Sigmoid colon (tissue), 7 donors: ENCODE results near the gene RPL18A. TPM values are rescaled to one million over a fixed set of nuclear protein-coding genes. Genes with fewer than 3 reads are reported as not detected.
A peak's percentile ranks its signal among the peaks of the same experiment; 100 is the strongest.

Experiments
- DNase-seq: peaks from one replicate; pipeline ENCODE4 v3.0.0-alpha.2; 2019
- H3K27ac ChIP-seq, 4 donors: fragments of 200-600 bp; sonication (generic); one replicate each; pipeline ENCODE4 v1.5.1; 2016 to 2019; ENCODE audit warnings: mild to moderate bottlenecking in 1 of 4
- H3K27me3 ChIP-seq, 3 donors: fragments of 200-600 bp; sonication (generic); one replicate each; pipeline ENCODE4 v1.5.1; 2019; ENCODE audit warnings: mild to moderate bottlenecking in 1 of 3
- H3K36me3 ChIP-seq, 4 donors: fragments of 200-600 bp; sonication (generic); one replicate each; pipeline ENCODE4 v1.5.1; 2016 to 2019
- H3K4me1 ChIP-seq, 4 donors: fragments of 200-600 bp; sonication (generic); one replicate each; pipeline ENCODE4 v1.5.1; 2017 to 2019
- H3K4me3 ChIP-seq, 4 donors: fragments of 200-600 bp; sonication (generic); one replicate each; pipeline ENCODE4 v1.5.1; 2017 to 2019; ENCODE audit warnings: mild to moderate bottlenecking in 2 of 4, moderate library complexity in 1 of 4
- H3K9me3 ChIP-seq, 4 donors: fragments of 200-600 bp in 3 of 4; sonication (generic) in 3 of 4; one replicate each; pipeline versions ENCODE4 v1.5.1 to v1.6.1; 2013 to 2019
- EP300 ChIP-seq, 4 donors: sonication (generic); formaldehyde crosslinking; IDR thresholded peaks; one replicate each; pipeline ENCODE4 v1.6.1; 2017; ENCODE audit warnings: antibody characterized with exemption in 4 of 4
- POLR2A ChIP-seq, 2 donors: fragments of 450-650 bp; IDR thresholded peaks; one replicate each; pipeline ENCODE4 v1.6.1; 2016; ENCODE audit warnings: antibody characterized with exemption in 2 of 2, mild to moderate bottlenecking in 2 of 2, moderate library complexity in 2 of 2
- POLR2AphosphoS5 ChIP-seq, 4 donors: sonication (generic); formaldehyde crosslinking; IDR thresholded peaks; one replicate each; pipeline ENCODE4 v1.6.1; 2017; ENCODE audit warnings: antibody characterized with exemption in 4 of 4
- WGBS, 2 donors: extraction: QIAGEN DNeasy Blood & Tissue Kit; methylation state at CpG; one replicate each; pipeline ENCODE4 v1.1.7; 2013; 5-methylcytosine and 5-hydroxymethylcytosine counted together
- intact Hi-C: fragments of 100-400 bp; cut with DNase I; formaldehyde crosslinking; loops from one replicate; pipeline ENCODE4 v1.15.1; 2023
- polyA plus RNA-seq, 3 donors: library from polyadenylated mRNA; stranded (reverse); fragments of 200-250 nt; gene quantifications; one replicate each; pipeline ENCODE4 v1.2.3, GENCODE V29; 2013
- total RNA-seq, 4 donors: library from RNA; depleted of rRNA; stranded (reverse); fragments of >200 nt; gene quantifications; one replicate each; pipeline ENCODE4 v1.1.0, GENCODE V29; 2016
- TF ChIP-seq, protein P1 (sequence below), 4 experiments: fragments of 450-650 bp in 3 of 4; fragments of 200-600 bp in 1 of 4; IDR thresholded peaks; one replicate each; pipeline ENCODE4 v1.5.1; 2016 to 2019; ENCODE audit warnings: antibody characterized with exemption in 4 of 4, mild to moderate bottlenecking in 3 of 4, moderate library complexity in 2 of 4
- donor health status: healthy with polysubstance abuse.
- donor health status: Bipolar disorder and iron deficiency.
- donor health status: healthy.

RPL18A gene
- total RNA-seq (1,000 to 10,000 TPM; 1,686 to 2,372 (median 2,021) TPM), polyA plus RNA-seq (1,000 to 10,000 TPM; 3,119 to 3,945 (median 3,295) TPM)

GRCh38 chr19:17859533-17860330 lies at the start of gene RPL18A:
Gene RPL18A, plus strand, starts transcription at chr19:17859910. Its CDS starts 47 bp downstream, at chr19:17859957.
- H3K9me3 ChIP-seq, result no peaks in the 10 kb centered on the region
- H3K4me3 ChIP-seq, result peak within 1 kb of the TSS; percentile 67 to 97 (median 92)
- DNase-seq, result peak; percentile 99
- H3K27ac ChIP-seq, result peak within 1 kb of the TSS; percentile 87 to 95 (median 91)
- TF ChIP-seq POLR2A (IDR thresholded peaks at IDR 0.05) (peak; percentile 93), EP300 (IDR thresholded peaks at IDR 0.05) (no peak), POLR2AphosphoS5 (IDR thresholded peaks at IDR 0.05) (peak; percentile 98 to 99 (median 98))
- TF ChIP-seq, protein P1, sequence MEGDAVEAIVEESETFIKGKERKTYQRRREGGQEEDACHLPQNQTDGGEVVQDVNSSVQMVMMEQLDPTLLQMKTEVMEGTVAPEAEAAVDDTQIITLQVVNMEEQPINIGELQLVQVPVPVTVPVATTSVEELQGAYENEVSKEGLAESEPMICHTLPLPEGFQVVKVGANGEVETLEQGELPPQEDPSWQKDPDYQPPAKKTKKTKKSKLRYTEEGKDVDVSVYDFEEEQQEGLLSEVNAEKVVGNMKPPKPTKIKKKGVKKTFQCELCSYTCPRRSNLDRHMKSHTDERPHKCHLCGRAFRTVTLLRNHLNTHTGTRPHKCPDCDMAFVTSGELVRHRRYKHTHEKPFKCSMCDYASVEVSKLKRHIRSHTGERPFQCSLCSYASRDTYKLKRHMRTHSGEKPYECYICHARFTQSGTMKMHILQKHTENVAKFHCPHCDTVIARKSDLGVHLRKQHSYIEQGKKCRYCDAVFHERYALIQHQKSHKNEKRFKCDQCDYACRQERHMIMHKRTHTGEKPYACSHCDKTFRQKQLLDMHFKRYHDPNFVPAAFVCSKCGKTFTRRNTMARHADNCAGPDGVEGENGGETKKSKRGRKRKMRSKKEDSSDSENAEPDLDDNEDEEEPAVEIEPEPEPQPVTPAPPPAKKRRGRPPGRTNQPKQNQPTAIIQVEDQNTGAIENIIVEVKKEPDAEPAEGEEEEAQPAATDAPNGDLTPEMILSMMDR (IDR thresholded peaks at IDR 0.05), result peak in 3 of 4 experiments; percentile 68 to 74 (median 73)
- intact Hi-C loops, result loop anchor here (1.0 to 10.0 kb wide), 4 partner anchors 73 to 155 kb away; no protein-coding TSS in a partner anchor
- H3K36me3 ChIP-seq, result peaks cover 21 to 35% (median 31%) of the 10 kb centered on the region in 4 donors
- no peaks in the 10 kb centered on the region for H3K27me3 ChIP-seq
- 0 to 1% methylated on average over 80 of the region's 80 CpGs for WGBS, 2 donors
- H3K4me1 ChIP-seq, result peaks cover 0 to 24% (median 21%) of the 10 kb centered on the region in 4 donors

- DNase-seq, result no peak
- peaks cover 0 to 8% (median 6%) of the 10 kb centered on the region in 3 donors for H3K27me3 ChIP-seq
- no peaks in the 10 kb centered on the region for H3K9me3 ChIP-seq
- H3K4me1 ChIP-seq, result no peaks in the 10 kb centered on the region
- no peak overlapping the region for H3K4me3 ChIP-seq
- TF ChIP-seq, protein P1 (IDR thresholded peaks at IDR 0.05), result no peak
- TF ChIP-seq POLR2A (IDR thresholded peaks at IDR 0.05), result no peak
- TF ChIP-seq POLR2AphosphoS5 (IDR thresholded peaks at IDR 0.05), result no peak
- no peak for TF ChIP-seq EP300 (IDR thresholded peaks at IDR 0.05)
- 94 to 96% methylated on average over 2 of the region's 2 CpGs for WGBS, 2 donors
- intact Hi-C loops, result no loop called here
- H3K36me3 ChIP-seq, result no peaks in the 10 kb centered on the region
- H3K27ac ChIP-seq, result no peak overlapping the region
These were observed 48.6 kb upstream of the RPL18A start for GRCh38 chr19:17811103-17811502.

DNA sequence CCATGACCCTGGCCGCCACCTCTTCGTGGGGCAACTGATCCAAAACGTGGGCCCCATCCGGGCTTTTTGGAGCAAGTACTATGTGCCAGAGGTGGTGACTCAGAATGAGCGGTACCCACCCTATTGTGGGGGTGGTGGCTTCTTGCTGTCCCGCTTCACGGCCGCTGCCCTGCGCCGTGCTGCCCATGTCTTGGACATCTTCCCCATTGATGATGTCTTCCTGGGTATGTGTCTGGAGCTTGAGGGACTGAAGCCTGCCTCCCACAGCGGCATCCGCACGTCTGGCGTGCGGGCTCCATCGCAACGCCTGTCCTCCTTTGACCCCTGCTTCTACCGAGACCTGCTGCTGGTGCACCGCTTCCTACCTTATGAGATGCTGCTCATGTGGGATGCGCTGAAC lies 48.0 kb upstream of the RPL18A start:
- Histone ChIP-seq H3K4me3 (no peak overlapping the region), H3K27me3 (peaks cover 0 to 13% (median 10%) of the 10 kb centered on the region in 3 donors), H3K36me3 (no peaks in the 10 kb centered on the region), H3K9me3 (no peaks in the 10 kb centered on the region), H3K27ac (no peak overlapping the region), H3K4me1 (no peaks in the 10 kb centered on the region)
- 93% methylated on average over 20 of the region's 20 CpGs for WGBS, 2 donors
- no peak for DNase-seq
- intact Hi-C loops, result no loop called here
- TF ChIP-seq POLR2AphosphoS5 (IDR thresholded peaks at IDR 0.05) (no peak), POLR2A (IDR thresholded peaks at IDR 0.05) (no peak), EP300 (IDR thresholded peaks at IDR 0.05) (no peak)
- TF ChIP-seq, protein P1 (IDR thresholded peaks at IDR 0.05), result no peak

- peaks cover 0 to 17% (median 10%) of the 10 kb centered on the region in 3 donors for H3K27me3 ChIP-seq
- 84 to 88% methylated on average over 5 of the region's 5 CpGs for WGBS, 2 donors
These were observed 47.6 kb upstream of the RPL18A start for GRCh38 chr19:17812099-17812498.

GRCh38 chr19:17817668-17818363 lies 41.9 kb upstream of the RPL18A start:
- DNase-seq, result no peak
- Histone ChIP-seq H3K36me3 (no peaks in the 10 kb centered on the region), H3K27ac (no peak overlapping the region), H3K27me3 (peaks cover 0 to 16% (median 4%) of the 10 kb centered on the region in 3 donors), H3K9me3 (no peaks in the 10 kb centered on the region), H3K4me3 (no peak overlapping the region), H3K4me1 (no peaks in the 10 kb centered on the region)
- TF ChIP-seq POLR2A (IDR thresholded peaks at IDR 0.05) (no peak), POLR2AphosphoS5 (IDR thresholded peaks at IDR 0.05) (no peak), EP300 (IDR thresholded peaks at IDR 0.05) (no peak)
- WGBS, 2 donors, result 32 to 79% methylated on average over 13 of the region's 13 CpGs
- intact Hi-C loops, result no loop called here

More at GRCh38 chr19:17812099-17812498, 47.6 kb upstream of the RPL18A start:
- Histone ChIP-seq H3K4me3 (no peak overlapping the region), H3K4me1 (no peaks in the 10 kb centered on the region), H3K9me3 (no peaks in the 10 kb centered on the region), H3K36me3 (no peaks in the 10 kb centered on the region), H3K27ac (no peak overlapping the region)
- TF ChIP-seq POLR2AphosphoS5 (IDR thresholded peaks at IDR 0.05), result no peak
- intact Hi-C loops, result no loop called here
- no peak for DNase-seq
